ENCODE measurements around the gene CDKAL1.
"Not testable (repeated sequence)": the region's sequence is repeated elsewhere in the genome, so short reads cannot be mapped to it uniquely, and the experiment has no call there.

CDKAL1 gene

DNA sequence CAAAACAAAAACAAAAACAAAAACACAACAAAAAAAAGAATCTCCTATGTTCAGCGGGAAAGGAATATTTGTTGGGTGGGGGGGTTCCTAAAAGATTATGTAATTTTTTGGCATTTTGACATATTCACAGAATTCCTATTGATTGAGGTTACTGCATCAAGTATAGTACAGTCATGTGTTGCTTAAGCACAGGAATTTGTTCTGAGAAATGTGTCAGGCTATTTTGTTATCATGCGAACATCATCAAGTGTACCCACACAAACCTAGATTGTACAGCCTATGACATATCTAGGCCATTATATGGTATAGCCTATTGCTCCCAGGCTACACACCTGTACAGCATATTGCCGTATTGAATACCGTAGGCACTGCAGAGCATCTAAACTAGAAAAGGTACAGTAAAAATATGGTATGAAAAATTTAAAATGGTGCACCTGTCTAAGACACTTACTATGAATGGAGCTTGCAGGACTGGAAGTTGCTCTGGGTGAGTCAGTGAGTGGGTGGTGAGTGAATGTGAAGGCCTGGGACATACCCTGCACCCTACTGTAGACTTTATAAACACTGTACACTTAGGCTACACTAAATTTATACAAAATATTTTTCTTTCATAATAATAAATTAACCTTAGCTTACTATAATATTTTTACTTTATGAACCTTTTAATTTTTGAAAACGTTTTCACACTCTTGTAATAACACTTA, 110.6 kb downstream of the CDKAL1 start:
- DNase-seq, result peak; percentile 26

GRCh38 chr6:20645572-20645971, 111.3 kb downstream of the CDKAL1 start:
- not testable (repeated sequence) for DNase-seq

- DNase-seq, result no peak
Measured at GRCh38 chr6:20647585-20647984, 113.3 kb downstream of the CDKAL1 start.

GRCh38 chr6:20649696-20650470, 115.6 kb downstream of the CDKAL1 start:
- DNase-seq, result not testable (repeated sequence)

GRCh38 chr6:20652299-20653084, 118.2 kb downstream of the CDKAL1 start:
- DNase-seq, result peak; percentile 28

DNA sequence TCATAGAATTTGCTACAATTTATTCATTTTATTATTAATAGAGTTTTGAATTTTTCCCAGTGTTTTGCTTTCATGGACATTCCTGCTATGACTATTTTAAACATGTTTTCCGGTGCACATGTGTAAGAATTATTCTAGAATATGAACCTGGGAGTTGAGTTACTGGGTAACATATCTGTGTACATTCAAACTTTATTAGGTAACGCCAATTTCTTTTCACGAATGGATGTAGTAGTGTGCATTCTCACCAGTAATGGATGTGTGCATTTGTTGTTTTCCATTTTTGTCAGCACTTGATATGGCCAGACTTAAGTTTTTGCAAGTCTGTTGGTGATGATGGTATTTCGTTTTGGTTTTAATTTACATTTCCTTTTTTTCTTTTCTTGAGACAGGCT, 118.8 kb downstream of the CDKAL1 start:
- DNase-seq, result no peak

DNA sequence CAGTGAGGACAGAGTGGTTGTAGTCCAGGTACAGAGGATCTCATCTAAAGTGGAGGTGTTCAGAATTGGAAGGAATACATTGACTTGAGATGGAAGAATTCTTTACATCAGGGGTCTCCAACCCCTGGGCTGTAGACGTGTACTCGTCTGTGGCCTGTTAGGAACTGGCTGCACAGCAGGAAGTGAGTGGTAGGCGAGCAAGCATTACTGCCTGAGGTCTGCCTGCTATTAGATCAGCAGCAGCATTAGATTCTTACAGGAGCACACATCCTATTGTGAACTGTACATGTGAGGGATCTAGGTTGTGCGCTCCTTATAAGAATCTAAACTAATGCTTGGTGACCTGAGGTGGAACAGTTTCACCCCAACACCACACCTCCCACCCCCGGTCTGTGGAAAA, 121.1 kb downstream of the CDKAL1 start:
- DNase-seq, result no peak

- DNase-seq, result no peak
Measured at GRCh38 chr6:20657274-20657800, 123.1 kb downstream of the CDKAL1 start.

DNA sequence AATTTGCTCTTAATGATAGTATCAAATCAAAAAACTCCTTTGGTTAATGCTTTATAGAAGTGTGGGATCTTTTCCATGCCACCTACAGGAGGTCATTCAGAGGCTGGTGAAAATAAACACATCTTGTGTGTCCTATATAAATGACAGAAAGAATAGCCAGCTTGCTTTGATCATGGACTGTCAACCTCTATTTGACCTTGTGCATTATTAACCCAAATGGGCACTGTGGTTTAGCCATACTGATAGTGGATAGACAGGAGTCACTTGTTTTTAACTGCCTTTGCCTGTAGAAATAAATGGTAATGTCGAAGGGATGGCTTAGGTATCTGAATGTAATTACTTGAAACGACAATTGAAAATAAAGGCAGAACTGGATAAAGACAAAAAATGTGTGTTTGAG, 123.8 kb downstream of the CDKAL1 start:
- DNase-seq, result no peak

DNA sequence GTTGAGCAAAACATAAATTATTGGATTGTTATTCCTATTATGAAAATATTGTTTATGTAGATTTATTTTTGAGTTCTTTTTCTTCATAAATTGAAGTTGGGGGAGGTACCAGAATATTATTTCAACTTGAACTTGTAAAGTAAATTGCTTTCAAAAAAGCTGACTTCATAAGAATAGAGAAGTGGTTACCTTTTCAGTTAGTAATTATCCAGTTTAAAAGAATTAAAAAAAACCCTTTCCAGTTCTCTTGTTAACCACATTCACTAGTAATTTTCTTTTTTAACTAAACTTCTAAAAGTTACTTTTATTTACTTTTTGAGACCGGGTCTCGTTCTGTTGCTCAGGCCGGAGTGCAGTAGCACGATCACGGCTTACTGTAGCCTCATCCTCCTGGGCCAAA, 124.3 kb downstream of the CDKAL1 start:
- no peak for DNase-seq

- no peak for DNase-seq
Measured at GRCh38 chr6:20660534-20660933, 126.3 kb downstream of the CDKAL1 start.

DNA sequence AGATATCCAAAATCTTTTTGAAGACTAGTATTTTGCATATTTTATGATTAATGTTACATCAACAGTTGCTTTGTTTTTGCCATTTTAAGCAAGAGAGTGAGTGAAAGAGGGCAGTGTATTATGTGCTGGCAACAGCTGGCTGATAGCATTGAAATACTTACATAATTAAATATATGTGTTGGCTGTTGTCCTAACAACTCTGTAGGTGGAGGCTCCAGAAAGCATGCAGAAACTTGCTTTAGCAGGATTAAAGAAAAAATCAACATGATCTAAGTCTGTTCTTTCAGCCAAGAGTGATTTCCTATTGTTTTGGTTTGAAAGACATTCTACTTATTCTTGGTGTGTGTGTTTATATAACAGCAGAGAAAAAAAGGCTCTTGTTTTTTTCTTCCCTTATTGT, 127.5 kb downstream of the CDKAL1 start:
- DNase-seq, result peak; percentile 13

DNA sequence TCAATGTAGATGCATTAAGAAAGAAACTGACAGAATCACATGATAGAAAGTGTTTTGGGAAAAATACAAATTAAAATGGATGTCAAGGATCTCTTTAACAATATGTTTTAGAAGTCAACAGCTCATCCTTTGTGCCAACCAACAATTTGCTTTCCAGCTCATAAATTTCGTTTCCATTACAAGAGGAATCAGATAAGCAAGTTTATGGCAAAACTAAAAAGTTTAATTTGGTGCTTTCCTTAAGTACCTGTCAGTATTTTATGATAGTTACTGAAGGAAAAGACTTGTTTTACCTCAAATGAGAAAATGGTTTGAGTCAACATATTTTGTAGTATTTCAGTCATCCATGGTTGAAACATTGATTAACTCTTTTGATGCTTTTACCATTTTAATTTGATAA, 130.0 kb downstream of the CDKAL1 start:
- DNase-seq, result no peak

DNA sequence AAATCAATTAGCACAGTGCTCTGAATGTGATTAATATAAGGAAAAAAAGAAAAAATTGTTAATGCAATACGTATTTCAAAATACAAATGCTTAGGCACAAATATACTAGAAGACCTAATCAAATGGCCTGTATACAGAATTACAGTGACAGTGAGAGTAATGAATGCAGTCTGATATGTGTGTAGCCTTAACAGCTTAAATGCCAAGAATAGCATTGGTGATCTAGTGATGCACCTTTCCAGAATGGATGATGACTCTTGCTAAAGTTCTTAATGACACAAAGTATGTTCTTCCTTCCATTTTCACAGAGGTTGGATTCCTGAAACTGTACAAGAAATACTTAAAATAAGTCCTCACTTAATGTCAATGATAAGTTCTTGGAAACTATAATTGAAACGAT, 131.0 kb downstream of the CDKAL1 start:
- DNase-seq, result no peak

- no peak for DNase-seq
Measured at GRCh38 chr6:20669571-20670314, 135.5 kb downstream of the CDKAL1 start.

DNA sequence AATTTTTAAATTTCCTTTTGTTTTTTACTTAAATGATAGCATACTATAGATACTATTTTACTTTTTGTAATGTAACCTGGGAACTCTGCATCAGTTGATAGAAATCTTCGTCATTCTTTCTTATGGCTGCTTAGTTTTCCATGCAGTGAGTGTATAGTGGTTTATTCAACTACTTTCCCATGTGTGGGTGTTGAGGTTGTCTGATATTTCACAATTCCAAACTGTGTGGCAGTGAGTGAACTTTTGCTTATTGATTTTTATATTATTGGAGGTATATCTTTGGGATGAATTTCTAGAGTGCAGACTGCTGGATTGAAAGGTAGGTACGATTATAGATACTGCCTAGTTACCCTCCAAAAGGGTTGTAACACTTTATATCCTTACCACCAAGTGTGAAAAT, 136.5 kb downstream of the CDKAL1 start:
- DNase-seq, result no peak

GRCh38 chr6:20672038-20672437, 137.8 kb downstream of the CDKAL1 start:
- DNase-seq, result no peak

- no peak for DNase-seq
Measured at GRCh38 chr6:20673458-20673857, 139.2 kb downstream of the CDKAL1 start.

DNA sequence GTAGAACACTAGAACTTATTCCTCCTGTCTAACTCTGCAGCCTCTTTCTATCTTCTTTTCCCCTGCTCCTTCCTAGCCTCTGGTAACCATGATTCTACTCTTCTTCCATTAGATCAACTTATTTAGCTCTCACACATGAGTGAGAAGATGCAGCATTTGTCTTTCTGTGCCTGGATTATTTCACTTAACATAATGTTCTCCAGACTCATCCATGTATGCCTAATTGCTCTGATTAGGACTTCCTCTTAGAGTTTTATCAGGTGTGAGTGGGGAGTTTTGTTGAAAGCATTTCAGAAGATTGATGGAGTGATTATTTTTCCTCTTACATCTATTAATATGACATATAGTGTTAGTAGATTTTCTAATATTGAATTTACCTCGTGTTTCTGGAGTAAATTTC, 140.4 kb downstream of the CDKAL1 start:
- DNase-seq, result no peak

GRCh38 chr6:20678831-20679352, 144.6 kb downstream of the CDKAL1 start:
- DNase-seq, result no peak

DNA sequence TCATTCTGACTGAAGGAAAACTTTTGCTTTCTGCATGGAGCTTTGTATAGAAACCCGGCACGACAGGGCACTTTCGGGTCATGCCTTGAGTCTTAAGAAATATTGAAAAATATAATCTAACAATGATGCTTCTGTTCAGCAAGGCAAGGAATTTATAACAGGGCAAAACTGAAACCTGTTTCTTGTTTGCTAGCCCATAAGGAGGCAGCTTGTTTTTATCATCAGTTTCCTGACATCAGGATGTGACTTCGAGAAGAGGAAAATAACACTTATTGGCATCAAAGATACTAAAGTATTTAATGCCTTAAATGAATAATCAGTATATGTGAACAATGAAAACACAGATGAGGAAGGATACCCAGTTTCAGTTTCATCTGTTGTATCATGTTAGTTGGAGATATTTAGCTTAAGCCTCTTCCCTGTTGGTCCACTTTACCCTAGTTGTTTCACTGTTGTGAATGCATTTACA, 146.5 kb downstream of the CDKAL1 start:
- DNase-seq, result no peak

- no peak for DNase-seq
Measured at GRCh38 chr6:20681243-20681684, 147.0 kb downstream of the CDKAL1 start.

All from fibroblast of skin of right quadriceps (primary cell).